IMR-90 (cell line): Measurements from ENCODE around the gene COL4A2. TPM values are rescaled to one million over a fixed set of nuclear protein-coding genes. Genes with fewer than 3 reads are reported as not detected.

ENCODE experiments used
- ATAC-seq: fragments of 200-7000 bp; cut with Tn5 transposase; 2 replicates; pipeline ENCODE4 v1.9.1; 2020; ENCODE audit warnings: low read depth, mild to moderate bottlenecking, moderate library complexity
- BruUV-seq: library from RNA; stranded (reverse); fragments of 400-500 nt; replicated peaks from 2 replicates; lab custom pipeline; 2021; lab: Mats Ljungman, UMichigan
- CTCF ChIA-PET: fragments of 300-600 bp; formaldehyde crosslinking; extraction: SDS; loops from one replicate; lab custom pipeline; 2021; ENCODE audit warnings: antibody characterized with exemption; lab: Yijun Ruan, JAX
- POLR2A ChIA-PET: fragments of 300-600 bp; sonication (Branson Sonifier 250); formaldehyde crosslinking; loops from one replicate; lab custom pipeline; 2022; ENCODE audit warnings: antibody characterized with exemption; ENCODE audit not compliant: unreplicated experiment; lab: Charles Lee
- DNase-seq: peaks from one replicate; pipeline ENCODE4 v3.0.0; 2013
- H2AFZ ChIP-seq: replicated peaks from 2 replicates; pipeline ENCODE3; 2013; ENCODE audit warnings: low read length, mild to moderate bottlenecking; ENCODE audit not compliant: poor library complexity
- H2AK5ac ChIP-seq: 2 replicates; pipeline ENCODE4 v1.6.1; 2013; ENCODE audit warnings: low read depth, low read length, inconsistent platforms
- H2AK9ac ChIP-seq: replicated peaks from 2 replicates; pipeline ENCODE3; 2013; ENCODE audit warnings: mild to moderate bottlenecking, low read depth, low read length, moderate library complexity; ENCODE audit not compliant: poor library complexity
- H2BK120ac ChIP-seq: 2 replicates; pipeline ENCODE4 v1.6.1; 2013; ENCODE audit warnings: low read depth, low read length, inconsistent platforms
- H2BK15ac ChIP-seq: 3 replicates; pipeline ENCODE4 v1.6.1; 2013; ENCODE audit warnings: low read depth, low read length, inconsistent platforms
- H2BK20ac ChIP-seq: 2 replicates; pipeline ENCODE4 v1.6.1; 2013; ENCODE audit warnings: low read depth, mild to moderate bottlenecking, inconsistent platforms, low read length, moderate library complexity
- H2BK5ac ChIP-seq: 2 replicates; pipeline ENCODE4 v1.6.1; 2013; ENCODE audit warnings: mild to moderate bottlenecking, low read depth, low read length, inconsistent platforms; ENCODE audit not compliant: poor library complexity, severe bottlenecking
- H3K14ac ChIP-seq: replicated peaks from 2 replicates; pipeline ENCODE4 v1.6.1; 2013; ENCODE audit warnings: low read depth, low read length, inconsistent platforms
- H3K18ac ChIP-seq: 2 replicates; pipeline ENCODE4 v1.6.1; 2013; ENCODE audit warnings: low read depth, low read length, control low read depth
- H3K23ac ChIP-seq: 2 replicates; pipeline ENCODE4 v1.6.1; 2013; ENCODE audit warnings: low read depth, low read length, inconsistent platforms
- H3K27ac ChIP-seq: 2 replicates; pipeline ENCODE4 v1.5.1; 2013; ENCODE audit warnings: mild to moderate bottlenecking, control low read depth, low read length; ENCODE audit not compliant: insufficient read depth
- H3K27me3 ChIP-seq: 2 replicates; pipeline ENCODE4 v1.6.1; 2013; ENCODE audit warnings: low read length; ENCODE audit not compliant: control insufficient read depth, insufficient read depth
- H3K36me3 ChIP-seq: 2 replicates; pipeline ENCODE4 v1.6.1; 2013; ENCODE audit warnings: low read length, mixed read lengths; ENCODE audit not compliant: control insufficient read depth, insufficient read depth
- H3K4ac ChIP-seq: 2 replicates; pipeline ENCODE4 v1.6.1; 2013; ENCODE audit warnings: low read depth, low read length, inconsistent platforms
- H3K4me1 ChIP-seq: 2 replicates; pipeline ENCODE4 v1.6.1; 2013; ENCODE audit warnings: low read length, mixed read lengths; ENCODE audit not compliant: control insufficient read depth, insufficient read depth
- H3K4me2 ChIP-seq: 2 replicates; pipeline ENCODE4 v1.6.1; 2013; ENCODE audit warnings: low read depth, mild to moderate bottlenecking, control low read depth, low read length, moderate library complexity
- H3K4me3 ChIP-seq: 2 replicates; pipeline ENCODE4 v1.5.1; 2013; ENCODE audit warnings: low read depth, mild to moderate bottlenecking, control low read depth, low read length, moderate library complexity; ENCODE audit not compliant: insufficient read depth
- H3K56ac ChIP-seq: 2 replicates; pipeline ENCODE4 v1.6.1; 2013; ENCODE audit warnings: low read length, inconsistent platforms; ENCODE audit not compliant: insufficient read depth; ENCODE audit errors: extremely low read depth
- H3K79me1 ChIP-seq, 2 experiments: 2 replicates each; pipeline ENCODE4 v1.6.1; 2013; ENCODE audit warnings: low read length in 2 of 2, inconsistent platforms in 1 of 2, low read depth in 1 of 2
- H3K9ac ChIP-seq: 2 replicates; pipeline ENCODE4 v1.6.1; 2013; ENCODE audit warnings: low read depth, low read length, control low read depth
- H3K9me1 ChIP-seq: 2 replicates; pipeline ENCODE4 v1.6.1; 2013; ENCODE audit warnings: low read length, inconsistent platforms; ENCODE audit not compliant: insufficient read depth
- H3K9me3 ChIP-seq: 2 replicates; pipeline ENCODE4 v1.6.1; 2013; ENCODE audit warnings: low read length; ENCODE audit not compliant: control insufficient read depth, insufficient read depth
- H4K20me1 ChIP-seq: 2 replicates; pipeline ENCODE4 v1.6.1; 2013; ENCODE audit warnings: low read length, inconsistent platforms; ENCODE audit not compliant: insufficient read depth
- H4K5ac ChIP-seq: 2 replicates; pipeline ENCODE4 v1.6.1; 2013; ENCODE audit warnings: mild to moderate bottlenecking, low read depth, low read length, control low read depth
- H4K8ac ChIP-seq, 2 experiments: 2 replicates each; pipeline ENCODE4 v1.6.1; 2013; ENCODE audit warnings: low read depth in 2 of 2, low read length in 2 of 2, control low read depth in 1 of 2, inconsistent platforms in 1 of 2
- H4K91ac ChIP-seq: 2 replicates; pipeline ENCODE4 v1.6.1; 2013; ENCODE audit warnings: low read depth, low read length, inconsistent platforms; ENCODE audit not compliant: insufficient read depth
- BHLHE40 ChIP-seq: fragments of 150-350 bp; IDR thresholded peaks from 2 replicates; pipeline ENCODE4 v1.6.1; 2016; ENCODE audit warnings: mild to moderate bottlenecking, low read depth, low read length
- CEBPB ChIP-seq: IDR thresholded peaks from 2 replicates; pipeline ENCODE4 v1.6.1; 2012; ENCODE audit warnings: low read depth, low read length, improper control_type of control experiment
- CHD1 ChIP-seq: IDR thresholded peaks from 2 replicates; pipeline ENCODE4 v1.6.1; 2012; ENCODE audit warnings: low read depth, low read length, improper control_type of control experiment
- FOS ChIP-seq: fragments of 150-350 bp; IDR thresholded peaks from 2 replicates; pipeline ENCODE4 v1.6.1; 2016; ENCODE audit warnings: low read depth, low read length
- MAFK ChIP-seq: IDR thresholded peaks from 2 replicates; pipeline ENCODE4 v1.6.1; 2012; ENCODE audit warnings: low read depth, low read length, improper control_type of control experiment
- MAZ ChIP-seq: IDR thresholded peaks from 2 replicates; pipeline ENCODE4 v1.6.1; 2012; ENCODE audit warnings: low read depth, mild to moderate bottlenecking, low read length, improper control_type of control experiment, moderate library complexity, borderline replicate concordance
- MXI1 ChIP-seq: IDR thresholded peaks from 2 replicates; pipeline ENCODE4 v1.6.1; 2012; ENCODE audit warnings: low read depth, mild to moderate bottlenecking, low read length, moderate library complexity, borderline replicate concordance
- NFE2L2 ChIP-seq: fragments of 150-350 bp; IDR thresholded peaks from 2 replicates; pipeline ENCODE4 v1.6.1; 2016; ENCODE audit warnings: low read depth, mild to moderate bottlenecking, low read length
- POLR2A ChIP-seq: IDR thresholded peaks from 2 replicates; pipeline ENCODE4 v1.6.1; 2012; ENCODE audit warnings: mild to moderate bottlenecking, low read depth, low read length
- RAD21 ChIP-seq: IDR thresholded peaks from 2 replicates; pipeline ENCODE4 v1.6.1; 2012; ENCODE audit warnings: low read length, improper control_type of control experiment
- RCOR1 ChIP-seq: IDR thresholded peaks from 2 replicates; pipeline ENCODE4 v1.6.1; 2012; ENCODE audit warnings: mild to moderate bottlenecking, low read length, improper control_type of control experiment; ENCODE audit not compliant: insufficient replicate concordance
- RFX5 ChIP-seq: IDR thresholded peaks from 2 replicates; pipeline ENCODE4 v1.8.0; 2012; ENCODE audit warnings: low read depth, mild to moderate bottlenecking, low read length, moderate library complexity
- SMC3 ChIP-seq: fragments of 150-350 bp; IDR thresholded peaks from 2 replicates; pipeline ENCODE4 v1.6.1; 2016; ENCODE audit warnings: low read depth, mild to moderate bottlenecking, antibody characterized with exemption, low read length, moderate library complexity
- USF2 ChIP-seq: fragments of 150-350 bp; IDR thresholded peaks from 2 replicates; pipeline ENCODE4 v1.6.1; 2017; ENCODE audit warnings: mild to moderate bottlenecking, antibody characterized with exemption, low read length, low read depth
- WGBS, 2 experiments: methylation state at CpG; one replicate each; pipeline versions ENCODE4 v1.1.5 to v1.1.7; 2013; ENCODE audit warnings: missing lambda C conversion rate in 2 of 2; ENCODE audit not compliant: insufficient read length in 1 of 2; ENCODE audit errors: extremely low coverage in 2 of 2; 5-methylcytosine and 5-hydroxymethylcytosine counted together
- dilution Hi-C: fragments of 300-500 bp; cut with HindIII; formaldehyde crosslinking; loops from one replicate; pipeline ENCODE4 v1.14.3; 2018; ENCODE audit warnings: low sequenced_read_pairs; ENCODE audit not compliant: unreplicated experiment
- in situ Hi-C: fragments of 300-500 bp; cut with MboI; formaldehyde crosslinking; loops from 3 replicates; pipeline ENCODE4 v1.14.3; 2019; ENCODE audit warnings: low sequenced_read_pairs, inconsistent platforms, mixed read lengths
- intact Hi-C: fragments of 100-400 bp; cut with micrococcal nuclease; formaldehyde crosslinking; loops from 2 replicates; pipeline ENCODE4 v1.10.0; 2022
- polyA plus RNA-seq, 3 experiments: library from polyadenylated mRNA; depleted of rRNA; stranded (reverse); fragments of >200 nt; gene quantifications; 2 replicates each; pipeline ENCODE4 v1.2.3, GENCODE V29; 2012; ENCODE audit warnings: low replicate concordance in 1 of 3
- total RNA-seq: library from RNA; depleted of rRNA; stranded (reverse); fragments of >200 nt; gene quantifications from 2 replicates; pipeline ENCODE4 v1.2.3, GENCODE V29; 2012
- TF ChIP-seq, protein P1 (sequence below): fragments of 150-350 bp; IDR thresholded peaks from 2 replicates; pipeline ENCODE4 v1.6.1; 2016; ENCODE audit warnings: low read depth, mild to moderate bottlenecking, low read length, moderate library complexity, borderline replicate concordance
- TF ChIP-seq, protein P2 (sequence below): conservative IDR thresholded peaks from 2 replicates; pipeline ENCODE4 v1.5.1; 2012; ENCODE audit warnings: mild to moderate bottlenecking, low read depth, low read length, improper control_type of control experiment

COL4A2 gene
- total and polyA plus RNA-seq, 2 of the 4 experiments (the other 2 are of a cell fraction), result 90.7 to 457 TPM

- H3K4me2 ChIP-seq, result no peak overlapping the region
- peaks cover 11% of the 10 kb centered on the region for H3K9me1 ChIP-seq
- H2BK15ac ChIP-seq, result no peak overlapping the region
- H3K9ac ChIP-seq, result no peak overlapping the region
- peaks cover 11% of the 10 kb centered on the region for H4K20me1 ChIP-seq
- no peak overlapping the region for H2AK5ac ChIP-seq
- H3K27me3 ChIP-seq, result no peaks in the 10 kb centered on the region
- peaks cover 77% of the 10 kb centered on the region for H3K36me3 ChIP-seq
- CTCF ChIA-PET, result no interaction called here
- no peak overlapping the region for H4K8ac ChIP-seq
- DNase-seq (no peak), ATAC-seq (no peak)
- H3K23ac ChIP-seq, result no peak overlapping the region
- H3K4ac ChIP-seq, result no peak overlapping the region
- in situ Hi-C loops (no loop called here), dilution Hi-C loops (no loop called here), intact Hi-C loops (no loop called here)
- WGBS, 2 experiments, result 84% methylated on average over 7 of the region's 12 CpGs; no CpG with 5 or more reads in 1 of the 2 experiments
- POLR2A ChIA-PET, result no interaction called here
- no peak overlapping the region for H4K5ac ChIP-seq
- no peak overlapping the region for H3K18ac ChIP-seq
- BruUV-seq, result no TSS peak
- no peak overlapping the region for H3K14ac ChIP-seq
- H3K4me1 ChIP-seq, result no peaks in the 10 kb centered on the region
- H3K4me3 ChIP-seq, result no peak overlapping the region
- no peak overlapping the region for H2BK20ac ChIP-seq
- no peak overlapping the region for H3K27ac ChIP-seq
- H3K56ac ChIP-seq, result no peak overlapping the region
- H2BK120ac ChIP-seq, result no peak overlapping the region
- TF ChIP-seq RFX5 (no peak), CEBPB (no peak), POLR2A (no peak), SMC3 (no peak), MXI1 (no peak), BHLHE40 (no peak), NFE2L2 (no peak), MAZ (no peak), FOS (no peak), CHD1 (no peak), RAD21 (no peak), RCOR1 (no peak), USF2 (no peak), MAFK (no peak)
- TF ChIP-seq, protein P1, sequence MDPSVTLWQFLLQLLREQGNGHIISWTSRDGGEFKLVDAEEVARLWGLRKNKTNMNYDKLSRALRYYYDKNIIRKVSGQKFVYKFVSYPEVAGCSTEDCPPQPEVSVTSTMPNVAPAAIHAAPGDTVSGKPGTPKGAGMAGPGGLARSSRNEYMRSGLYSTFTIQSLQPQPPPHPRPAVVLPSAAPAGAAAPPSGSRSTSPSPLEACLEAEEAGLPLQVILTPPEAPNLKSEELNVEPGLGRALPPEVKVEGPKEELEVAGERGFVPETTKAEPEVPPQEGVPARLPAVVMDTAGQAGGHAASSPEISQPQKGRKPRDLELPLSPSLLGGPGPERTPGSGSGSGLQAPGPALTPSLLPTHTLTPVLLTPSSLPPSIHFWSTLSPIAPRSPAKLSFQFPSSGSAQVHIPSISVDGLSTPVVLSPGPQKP, result no peak
- TF ChIP-seq, protein P2, sequence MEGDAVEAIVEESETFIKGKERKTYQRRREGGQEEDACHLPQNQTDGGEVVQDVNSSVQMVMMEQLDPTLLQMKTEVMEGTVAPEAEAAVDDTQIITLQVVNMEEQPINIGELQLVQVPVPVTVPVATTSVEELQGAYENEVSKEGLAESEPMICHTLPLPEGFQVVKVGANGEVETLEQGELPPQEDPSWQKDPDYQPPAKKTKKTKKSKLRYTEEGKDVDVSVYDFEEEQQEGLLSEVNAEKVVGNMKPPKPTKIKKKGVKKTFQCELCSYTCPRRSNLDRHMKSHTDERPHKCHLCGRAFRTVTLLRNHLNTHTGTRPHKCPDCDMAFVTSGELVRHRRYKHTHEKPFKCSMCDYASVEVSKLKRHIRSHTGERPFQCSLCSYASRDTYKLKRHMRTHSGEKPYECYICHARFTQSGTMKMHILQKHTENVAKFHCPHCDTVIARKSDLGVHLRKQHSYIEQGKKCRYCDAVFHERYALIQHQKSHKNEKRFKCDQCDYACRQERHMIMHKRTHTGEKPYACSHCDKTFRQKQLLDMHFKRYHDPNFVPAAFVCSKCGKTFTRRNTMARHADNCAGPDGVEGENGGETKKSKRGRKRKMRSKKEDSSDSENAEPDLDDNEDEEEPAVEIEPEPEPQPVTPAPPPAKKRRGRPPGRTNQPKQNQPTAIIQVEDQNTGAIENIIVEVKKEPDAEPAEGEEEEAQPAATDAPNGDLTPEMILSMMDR, result no peak
- H2AFZ ChIP-seq, result no peak overlapping the region
- H4K91ac ChIP-seq, result no peak overlapping the region
- H2BK5ac ChIP-seq, result no peak overlapping the region
- H2AK9ac ChIP-seq, result no peak overlapping the region
- H3K79me1 ChIP-seq, result peaks cover 22 to 23% of the 10 kb centered on the region in 2 experiments; a peak in 3 of 4 replicates
- no peaks in the 10 kb centered on the region for H3K9me3 ChIP-seq
These were observed 169.1 kb downstream of the COL4A2 start for GRCh38 chr13:110476220-110476617.
